ENCODE results near the gene MAGI3.
A peak's percentile ranks its signal among the peaks of the same experiment; 100 is the strongest.

Gene MAGI3

GRCh38 chr1:113396585-113396984 is 6.3 kb downstream of the MAGI3 start (continued):
- TF ChIP-seq ZNF335 (tag by site-specific recombination; conservative IDR thresholded peaks at IDR 0.05): peak; percentile 58; the same call in 1 of the 2 replicates
- no peak for TF ChIP-seq ZBTB1 (tag by site-specific recombination; IDR thresholded peaks at IDR 0.05)

DNA sequence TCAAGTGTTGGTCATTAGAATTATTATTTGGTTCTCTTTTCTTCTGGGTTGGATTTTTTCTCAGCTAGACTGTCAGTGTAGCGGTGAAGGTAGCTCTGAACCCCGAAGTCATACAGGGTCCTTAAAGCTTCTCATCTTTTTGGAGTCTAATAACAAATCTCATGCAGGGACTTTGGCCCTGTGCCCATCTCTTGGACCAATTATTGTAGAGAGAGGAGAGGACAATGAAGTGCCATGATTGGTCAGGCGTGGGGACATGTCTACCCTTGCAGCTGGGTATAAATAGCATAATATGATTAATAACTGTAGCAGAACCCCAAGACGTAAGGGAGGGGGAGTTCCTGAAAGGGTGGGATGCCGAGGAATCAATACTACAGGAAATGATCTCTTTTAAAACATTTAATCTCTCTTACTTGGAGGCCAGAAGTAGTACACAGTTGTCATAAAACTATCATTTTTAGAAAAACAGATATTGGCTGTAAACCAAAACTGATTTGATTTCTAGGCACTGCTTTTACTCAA is 8.8 kb downstream of the MAGI3 start:
- POLR2A ChIA-PET: interaction anchor here (1.3 kb wide), 1 partner anchor 9 kb away, joined by 8 read pairs; the partner anchor contains the start of gene MAGI3
- H3K4me1 ChIP-seq (ENCODE audit: control insufficient read depth, insufficient read depth, low read length): peaks cover 44% of the 10 kb centered on the region

DNA sequence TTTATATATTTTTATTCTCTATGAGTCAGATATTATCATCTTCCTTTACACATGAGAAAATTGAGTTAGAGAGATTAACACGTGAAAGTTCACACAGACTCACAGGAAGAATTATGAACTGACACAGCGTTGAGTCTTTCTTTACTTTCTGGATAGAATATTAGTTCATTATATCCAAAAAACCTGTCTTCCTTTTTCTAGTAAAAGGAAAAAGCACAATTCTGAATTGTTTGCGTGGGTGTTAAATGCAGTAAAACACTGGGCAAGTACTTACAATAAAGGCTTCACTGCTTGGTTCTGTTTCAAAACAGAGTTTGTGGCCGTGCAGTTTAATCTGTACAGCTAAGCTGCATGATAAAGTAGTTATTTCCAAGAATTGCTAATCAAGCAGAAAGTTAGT is 10.8 kb downstream of the MAGI3 start:
- TF ChIP-seq ZNF76 (tag by site-specific recombination; IDR thresholded peaks at IDR 0.05; ENCODE audit: borderline replicate concordance, low read depth): no peak
- TF ChIP-seq, protein P1, sequence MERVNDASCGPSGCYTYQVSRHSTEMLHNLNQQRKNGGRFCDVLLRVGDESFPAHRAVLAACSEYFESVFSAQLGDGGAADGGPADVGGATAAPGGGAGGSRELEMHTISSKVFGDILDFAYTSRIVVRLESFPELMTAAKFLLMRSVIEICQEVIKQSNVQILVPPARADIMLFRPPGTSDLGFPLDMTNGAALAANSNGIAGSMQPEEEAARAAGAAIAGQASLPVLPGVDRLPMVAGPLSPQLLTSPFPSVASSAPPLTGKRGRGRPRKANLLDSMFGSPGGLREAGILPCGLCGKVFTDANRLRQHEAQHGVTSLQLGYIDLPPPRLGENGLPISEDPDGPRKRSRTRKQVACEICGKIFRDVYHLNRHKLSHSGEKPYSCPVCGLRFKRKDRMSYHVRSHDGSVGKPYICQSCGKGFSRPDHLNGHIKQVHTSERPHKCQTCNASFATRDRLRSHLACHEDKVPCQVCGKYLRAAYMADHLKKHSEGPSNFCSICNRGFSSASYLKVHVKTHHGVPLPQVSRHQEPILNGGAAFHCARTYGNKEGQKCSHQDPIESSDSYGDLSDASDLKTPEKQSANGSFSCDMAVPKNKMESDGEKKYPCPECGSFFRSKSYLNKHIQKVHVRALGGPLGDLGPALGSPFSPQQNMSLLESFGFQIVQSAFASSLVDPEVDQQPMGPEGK (tag by site-specific recombination; IDR thresholded peaks at IDR 0.05): no peak
- peak; percentile 91 for TF ChIP-seq PRDM6 (tag by site-specific recombination; IDR thresholded peaks at IDR 0.05)
- Histone ChIP-seq H3K27ac (ENCODE audit: extremely low read depth, low read depth, low read length) (no peak overlapping the region), H3K9me3 (ENCODE audit: control insufficient read depth, insufficient read depth, low read depth, low read length) (no peaks in the 10 kb centered on the region), H3K4me3 (ENCODE audit: low read depth, low read length) (no peak overlapping the region), H3K36me3 (ENCODE audit: control insufficient read depth in 2 of 2, insufficient read depth in 1 of 2, low read length in 2 of 2) (no peaks in the 10 kb centered on the region), H3K4me1 (ENCODE audit: control insufficient read depth, insufficient read depth, low read length) (peaks cover 39% of the 10 kb centered on the region)
- CTCF ChIA-PET: interaction anchor here (1.6 kb wide), 1 partner anchor 9 kb away, joined by 3 read pairs; no protein-coding TSS in a partner anchor
- POLR2A ChIA-PET: no interaction called here

More for the DNA sequence above, 8.8 kb downstream of the MAGI3 start:
- H3K9me3 ChIP-seq (ENCODE audit: control insufficient read depth, insufficient read depth, low read depth, low read length): no peaks in the 10 kb centered on the region
- CTCF ChIA-PET: interaction anchor here (0.9 to 1.0 kb wide), 2 partner anchors 17 to 326 kb away, joined by 3 read pairs; partner anchors contain the start of gene LRIG2
- TF ChIP-seq ZNF157 (tag by site-specific recombination; IDR thresholded peaks at IDR 0.05) (no peak), ZNF660 (tag by site-specific recombination; IDR thresholded peaks at IDR 0.05) (peak; percentile 17; the same call in 1 of the 2 replicates)
- no peak overlapping the region for H3K4me3 ChIP-seq (ENCODE audit: low read depth, low read length)
- H3K27ac ChIP-seq (ENCODE audit: extremely low read depth, low read depth, low read length): no peak overlapping the region
- H3K36me3 ChIP-seq (ENCODE audit: control insufficient read depth in 2 of 2, insufficient read depth in 1 of 2, low read length in 2 of 2): no peaks in the 10 kb centered on the region

GRCh38 chr1:113401728-113402127 is 11.4 kb downstream of the MAGI3 start:
- POLR2A ChIA-PET: no interaction called here
- no peak overlapping the region for H3K27ac ChIP-seq (ENCODE audit: extremely low read depth, low read depth, low read length)
- H3K4me3 ChIP-seq (ENCODE audit: low read depth, low read length): no peak overlapping the region
- CTCF ChIA-PET: interaction anchor here (1.6 kb wide), 1 partner anchor 9 kb away, joined by 3 read pairs; no protein-coding TSS in a partner anchor
- peaks cover 35% of the 10 kb centered on the region for H3K4me1 ChIP-seq (ENCODE audit: control insufficient read depth, insufficient read depth, low read length)
- no peaks in the 10 kb centered on the region for H3K36me3 ChIP-seq (ENCODE audit: control insufficient read depth in 2 of 2, insufficient read depth in 1 of 2, low read length in 2 of 2)
- H3K9me3 ChIP-seq (ENCODE audit: control insufficient read depth, insufficient read depth, low read depth, low read length): no peaks in the 10 kb centered on the region
- TF ChIP-seq ZFP41 (tag by site-specific recombination; IDR thresholded peaks at IDR 0.05; ENCODE audit: borderline replicate concordance): no peak
- no peak for TF ChIP-seq ZNF600 (tag by site-specific recombination; IDR thresholded peaks at IDR 0.05)
- TF ChIP-seq ZNF521 (tag by site-specific recombination; IDR thresholded peaks at IDR 0.05): no peak
- TF ChIP-seq GLI4 (tag by site-specific recombination; IDR thresholded peaks at IDR 0.05): no peak
- TF ChIP-seq ZNF677 (tag by site-specific recombination; IDR thresholded peaks at IDR 0.05): no peak
- no peak for TF ChIP-seq ZBTB11 (tag by site-specific recombination; conservative IDR thresholded peaks at IDR 0.05; ENCODE audit: low read depth)
- no peak for TF ChIP-seq ZNF362 (tag by site-specific recombination; IDR thresholded peaks at IDR 0.05)
- TF ChIP-seq ZNF747 (tag by site-specific recombination; IDR thresholded peaks at IDR 0.05): no peak
- no peak for TF ChIP-seq MEIS1 (CRISPR knock-in tag; IDR thresholded peaks at IDR 0.05; ENCODE audit: borderline replicate concordance)
- TF ChIP-seq ZNF24 (tag by site-specific recombination; IDR thresholded peaks at IDR 0.05): no peak
- TF ChIP-seq ZNF777 (tag by site-specific recombination; IDR thresholded peaks at IDR 0.05; ENCODE audit: borderline replicate concordance): no peak
